Neuronal stem cell (in vitro differentiated cells): ENCODE measurements around the gene RTEL1.

ENCODE experiments used
- DNase-seq: peaks from one replicate; pipeline ENCODE4 v3.0.0-alpha.2; 2013; ENCODE audit warnings: low spot score
- H2AFZ ChIP-seq: one replicate; pipeline ENCODE4 v1.6.1; 2013; ENCODE audit warnings: mild to moderate bottlenecking, low read length, inconsistent platforms
- H2AK5ac ChIP-seq: 2 replicates; pipeline ENCODE4 v1.6.1; 2013; ENCODE audit warnings: low read depth, mild to moderate bottlenecking, inconsistent platforms, low read length, moderate library complexity, mixed read lengths
- H2BK120ac ChIP-seq: 2 replicates; pipeline ENCODE4 v1.6.1; 2013; ENCODE audit warnings: low read depth, mild to moderate bottlenecking, inconsistent platforms, low read length, moderate library complexity, mixed read lengths
- H2BK12ac ChIP-seq: one replicate; pipeline ENCODE4 v1.6.1; 2013; ENCODE audit warnings: low read length, inconsistent platforms
- H2BK15ac ChIP-seq: 2 replicates; pipeline ENCODE4 v1.6.1; 2013; ENCODE audit warnings: mild to moderate bottlenecking, low read length, inconsistent platforms, mixed read lengths
- H2BK5ac ChIP-seq: one replicate; pipeline ENCODE4 v1.6.1; 2013; ENCODE audit warnings: inconsistent platforms, mild to moderate bottlenecking, low read length, moderate library complexity
- H3K14ac ChIP-seq: one replicate; pipeline ENCODE4 v1.6.1; 2013; ENCODE audit warnings: low read length, inconsistent platforms
- H3K18ac ChIP-seq: 2 replicates; pipeline ENCODE4 v1.6.1; 2013; ENCODE audit warnings: low read length, inconsistent platforms
- H3K23ac ChIP-seq: 2 replicates; pipeline ENCODE4 v1.6.1; 2013; ENCODE audit warnings: low read depth, mild to moderate bottlenecking, mixed read lengths, low read length, inconsistent platforms; ENCODE audit not compliant: poor library complexity
- H3K27ac ChIP-seq: replicated peaks from 3 replicates; pipeline ENCODE4 v1.5.1; 2013; ENCODE audit warnings: low read length, inconsistent platforms
- H3K27me3 ChIP-seq, 3 experiments: 2 replicates each; pipeline ENCODE4 v1.6.1; 2013; ENCODE audit warnings: low read length in 3 of 3, mild to moderate bottlenecking in 2 of 3, inconsistent platforms in 1 of 3, low read depth in 1 of 3, mixed read lengths in 1 of 3, moderate library complexity in 1 of 3; ENCODE audit not compliant: control insufficient read depth in 3 of 3, insufficient read depth in 3 of 3
- H3K36me3 ChIP-seq, 2 donors: replicated peaks in 1 of 2; 2 replicates each; pipeline ENCODE4 v1.6.1; 2013; ENCODE audit warnings: low read length in 2 of 2; ENCODE audit not compliant: control insufficient read depth in 2 of 2, insufficient read depth in 2 of 2
- H3K4ac ChIP-seq: 2 replicates; pipeline ENCODE4 v1.6.1; 2013; ENCODE audit warnings: inconsistent platforms, mild to moderate bottlenecking, low read length, moderate library complexity
- H3K4me1 ChIP-seq, 2 donors: 1 replicate in 1 of 2; 2 replicates in 1 of 2; pipeline ENCODE4 v1.6.1; 2013; ENCODE audit warnings: low read length in 2 of 2, low read depth in 1 of 2; ENCODE audit not compliant: control insufficient read depth in 2 of 2, insufficient read depth in 1 of 2
- H3K4me2 ChIP-seq: one replicate; pipeline ENCODE4 v1.6.1; 2013; ENCODE audit warnings: mild to moderate bottlenecking, low read length, inconsistent platforms; ENCODE audit not compliant: insufficient read depth, poor library complexity, severe bottlenecking
- H3K4me3 ChIP-seq, 2 donors: 2 replicates each; pipeline ENCODE4 v1.5.1; 2013; ENCODE audit warnings: low read length in 2 of 2, mild to moderate bottlenecking in 2 of 2, inconsistent platforms in 1 of 2, moderate library complexity in 1 of 2
- H3K79me1 ChIP-seq: one replicate; pipeline ENCODE4 v1.6.1; 2013; ENCODE audit warnings: low read depth, mild to moderate bottlenecking, inconsistent platforms, low read length, moderate library complexity
- H3K9ac ChIP-seq: one replicate; pipeline ENCODE4 v1.6.1; 2013; ENCODE audit warnings: mild to moderate bottlenecking, low read depth, low read length, inconsistent platforms; ENCODE audit not compliant: poor library complexity
- H3K9me3 ChIP-seq, 2 donors: replicated peaks in 1 of 2; 2 replicates each; pipeline versions ENCODE3 to v1.6.1; 2013; ENCODE audit warnings: low read length in 2 of 2, mild to moderate bottlenecking in 2 of 2, inconsistent platforms in 1 of 2, low read depth in 1 of 2, mixed read lengths in 1 of 2, moderate library complexity in 1 of 2; ENCODE audit not compliant: control insufficient read depth in 2 of 2, insufficient read depth in 1 of 2
- H4K8ac ChIP-seq: one replicate; pipeline ENCODE4 v1.6.1; 2013; ENCODE audit warnings: low read depth, mild to moderate bottlenecking, inconsistent platforms, low read length, moderate library complexity
- H4K91ac ChIP-seq: one replicate; pipeline ENCODE4 v1.6.1; 2013; ENCODE audit warnings: low read length, low read depth, mild to moderate bottlenecking, inconsistent platforms; ENCODE audit not compliant: poor library complexity
- WGBS, 2 donors: extraction: QIAGEN DNeasy Blood & Tissue Kit; methylation state at CpG; one replicate each; pipeline ENCODE4 v1.1.7; 2013; ENCODE audit warnings: missing lambda C conversion rate in 2 of 2, mixed read lengths in 1 of 2; ENCODE audit not compliant: insufficient read length in 2 of 2, insufficient replicate concordance in 1 of 2; ENCODE audit errors: extremely low coverage in 2 of 2; 5-methylcytosine and 5-hydroxymethylcytosine counted together

The RTEL1 gene

GRCh38 chr20:63734111-63734945 lies 76.2 kb downstream of the RTEL1 start:
- H3K4me2 ChIP-seq = no peak overlapping the region
- H2AFZ ChIP-seq = no peak overlapping the region
- peaks cover 26% of the 10 kb centered on the region for H3K79me1 ChIP-seq
- no peak overlapping the region for H4K91ac ChIP-seq
- no peak overlapping the region for H2BK12ac ChIP-seq
- H2BK15ac ChIP-seq = no peak overlapping the region
- H3K4ac ChIP-seq = no peak overlapping the region
- H3K18ac ChIP-seq = no peak overlapping the region
- peak overlapping the region in 1 of 2 donors; percentile 23 for H3K4me3 ChIP-seq
- no CpG with 5 or more reads among the region's 25 CpGs for WGBS, 2 donors
- no peak overlapping the region for H2AK5ac ChIP-seq
- H3K4me1 ChIP-seq = peaks cover 4 to 15% of the 10 kb centered on the region in 2 donors
- no peaks in the 10 kb centered on the region for H3K27me3 ChIP-seq
- no peak overlapping the region for H2BK120ac ChIP-seq
- no peak overlapping the region for H4K8ac ChIP-seq
- peak overlapping the region; percentile 53 for H2BK5ac ChIP-seq
- no peak overlapping the region for H3K14ac ChIP-seq
- peaks cover 36 to 55% of the 10 kb centered on the region in 2 donors for H3K36me3 ChIP-seq
- DNase-seq = no peak
- peak overlapping the region; percentile 34 for H3K23ac ChIP-seq
- peaks cover 0 to 3% of the 10 kb centered on the region in 2 donors for H3K9me3 ChIP-seq
- no peak overlapping the region for H3K27ac ChIP-seq
- H3K9ac ChIP-seq = peak overlapping the region; percentile 21

- Histone ChIP-seq H3K36me3 (peaks cover 34 to 46% of the 10 kb centered on the region in 2 donors), H3K4me3 (no peak overlapping the region), H2AK5ac (no peak overlapping the region), H3K18ac (no peak overlapping the region), H3K4me2 (no peak overlapping the region), H3K14ac (no peak overlapping the region), H4K8ac (no peak overlapping the region), H4K91ac (no peak overlapping the region), H2BK15ac (no peak overlapping the region), H3K4me1 (peaks cover 4 to 15% of the 10 kb centered on the region in 2 donors), H3K9ac (peak overlapping the region; percentile 21), H3K79me1 (peaks cover 26% of the 10 kb centered on the region), H2BK120ac (no peak overlapping the region), H3K27ac (no peak overlapping the region), H3K23ac (peak overlapping the region; percentile 34), H3K4ac (no peak overlapping the region), H2AFZ (no peak overlapping the region), H3K9me3 (peaks cover 0 to 3% of the 10 kb centered on the region in 2 donors), H2BK5ac (peak overlapping the region; percentile 53), H2BK12ac (no peak overlapping the region), H3K27me3 (no peaks in the 10 kb centered on the region)
- WGBS, 2 donors = no CpG with 5 or more reads among the region's 48 CpGs
- DNase-seq = no peak
Observed at GRCh38 chr20:63734946-63735858, 77.1 kb downstream of the RTEL1 start.

GRCh38 chr20:63735859-63736718 lies 78.0 kb downstream of the RTEL1 start, which contains the start of gene LIME1:
TSS of gene LIME1 (plus strand) at chr20:63736664. CDS start at chr20:63737550, 886 bp downstream.
- no peak within 1 kb of the TSS for H2BK120ac ChIP-seq

More at GRCh38 chr20:63735859-63736718, 78.0 kb downstream of the RTEL1 start, which contains the start of gene LIME1:
- peak within 1 kb of the TSS; percentile 75 for H2BK5ac ChIP-seq
- H3K23ac ChIP-seq = peak within 1 kb of the TSS; percentile 83
- no peak for DNase-seq
- no peak within 1 kb of the TSS for H3K14ac ChIP-seq
- peak within 1 kb of the TSS; percentile 48 for H3K18ac ChIP-seq
- WGBS, 2 donors = no CpG with 5 or more reads among the region's 31 CpGs
- H4K8ac ChIP-seq = no peak within 1 kb of the TSS
- H2BK12ac ChIP-seq = no peak within 1 kb of the TSS
- peaks cover 27% of the 10 kb centered on the region for H3K79me1 ChIP-seq
- H3K4me1 ChIP-seq = peaks cover 4 to 16% of the 10 kb centered on the region in 2 donors
- no peaks in the 10 kb centered on the region for H3K27me3 ChIP-seq
- no peak within 1 kb of the TSS for H2AFZ ChIP-seq
- peak within 1 kb of the TSS; percentile 30 for H4K91ac ChIP-seq
- no peak within 1 kb of the TSS for H3K4ac ChIP-seq
- peaks cover 33 to 45% of the 10 kb centered on the region in 2 donors for H3K36me3 ChIP-seq
- no peak within 1 kb of the TSS for H2BK15ac ChIP-seq
- H3K9ac ChIP-seq = peak within 1 kb of the TSS; percentile 94
- no peak within 1 kb of the TSS for H3K27ac ChIP-seq
- H2AK5ac ChIP-seq = peak within 1 kb of the TSS; percentile 88
- no peak within 1 kb of the TSS for H3K4me3 ChIP-seq
- peaks cover 0 to 3% of the 10 kb centered on the region in 2 donors for H3K9me3 ChIP-seq
- H3K4me2 ChIP-seq = peak within 1 kb of the TSS; percentile 97
